Measurements from ENCODE around the gene USP12.

Gene USP12

GRCh38 chr13:27036236-27036981 is 135.2 kb downstream of the USP12 start:
- no peak for DNase-seq (ENCODE audit: low read depth)

GRCh38 chr13:27035892-27036235 is 135.7 kb downstream of the USP12 start:
- DNase-seq (ENCODE audit: low read depth) = no peak

- no peak for DNase-seq (ENCODE audit: low read depth)
Observed at GRCh38 chr13:27034678-27035111, 136.9 kb downstream of the USP12 start.

- DNase-seq (ENCODE audit: low read depth) = no peak
Observed at GRCh38 chr13:27028683-27029480, 142.7 kb downstream of the USP12 start.

GRCh38 chr13:27027086-27027667 is 144.4 kb downstream of the USP12 start:
- DNase-seq (ENCODE audit: low read depth) = no peak

- DNase-seq (ENCODE audit: low read depth) = no peak
Observed at GRCh38 chr13:27026396-27026795, 145.2 kb downstream of the USP12 start.

GRCh38 chr13:27024776-27025492 is 146.7 kb downstream of the USP12 start:
- no peak for DNase-seq (ENCODE audit: low read depth)

- no peak for DNase-seq (ENCODE audit: low read depth)
Observed at GRCh38 chr13:27024074-27024461, 147.5 kb downstream of the USP12 start.

- DNase-seq (ENCODE audit: low read depth) = no peak
Observed at GRCh38 chr13:27023385-27024073, 148.1 kb downstream of the USP12 start.

- no peak for DNase-seq (ENCODE audit: low read depth)
Observed at GRCh38 chr13:27022571-27023311, 148.9 kb downstream of the USP12 start.

GRCh38 chr13:27020415-27020814 is 151.2 kb downstream of the USP12 start:
- DNase-seq (ENCODE audit: low read depth) = no peak

- DNase-seq (ENCODE audit: low read depth) = no peak
Observed at GRCh38 chr13:27018882-27019281, 152.7 kb downstream of the USP12 start.

GRCh38 chr13:27018344-27018861 is 153.2 kb downstream of the USP12 start:
- no peak for DNase-seq (ENCODE audit: low read depth)

GRCh38 chr13:27016875-27017274 is 154.7 kb downstream of the USP12 start:
- DNase-seq (ENCODE audit: low read depth) = no peak
